GM19467 (cell line): ENCODE measurements around the gene PAM.
"Not testable (repeated sequence)": the region's sequence is repeated elsewhere in the genome, so short reads cannot be mapped to it uniquely, and the experiment has no call there.

Source experiments
- ATAC-seq: cut with Tn5 transposase; IDR thresholded peaks from one replicate; pipeline ENCODE4 v1.9.1; 2021; ENCODE audit warnings: mild to moderate bottlenecking, moderate library complexity; ENCODE audit not compliant: unreplicated experiment

PAM gene

DNA sequence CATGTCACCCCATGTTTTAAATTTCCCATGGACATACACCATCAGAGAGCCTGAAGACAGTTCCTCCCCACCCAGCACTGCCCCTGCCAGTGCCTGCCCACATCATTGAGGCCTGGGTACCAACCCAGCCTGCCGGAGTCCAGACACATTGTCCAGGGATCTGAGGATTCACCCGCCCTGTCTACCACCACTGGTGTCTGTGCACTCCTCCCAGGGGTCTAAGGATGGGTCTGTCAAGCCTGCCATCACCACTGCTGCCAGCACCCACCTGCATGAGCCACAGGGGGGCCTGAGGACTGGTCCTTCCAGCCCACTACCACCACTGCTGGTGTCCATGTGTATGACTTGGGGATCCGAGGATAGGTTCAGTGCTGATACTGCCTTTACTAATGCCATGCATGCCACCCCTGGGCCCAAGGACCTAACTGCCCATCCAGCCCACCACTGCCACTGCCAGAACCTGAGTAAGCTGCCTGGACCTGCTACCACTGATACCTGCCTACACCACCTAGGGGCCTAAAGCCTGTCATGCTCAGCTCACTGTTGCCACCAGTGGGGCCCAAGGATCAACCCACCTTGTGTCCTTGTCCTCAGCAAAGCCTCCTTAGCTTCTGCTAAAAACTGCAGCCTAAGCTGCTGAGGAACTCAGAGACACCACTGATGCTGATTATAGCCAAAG, 227.0 kb downstream of the PAM start:
- ATAC-seq, result no peak

DNA sequence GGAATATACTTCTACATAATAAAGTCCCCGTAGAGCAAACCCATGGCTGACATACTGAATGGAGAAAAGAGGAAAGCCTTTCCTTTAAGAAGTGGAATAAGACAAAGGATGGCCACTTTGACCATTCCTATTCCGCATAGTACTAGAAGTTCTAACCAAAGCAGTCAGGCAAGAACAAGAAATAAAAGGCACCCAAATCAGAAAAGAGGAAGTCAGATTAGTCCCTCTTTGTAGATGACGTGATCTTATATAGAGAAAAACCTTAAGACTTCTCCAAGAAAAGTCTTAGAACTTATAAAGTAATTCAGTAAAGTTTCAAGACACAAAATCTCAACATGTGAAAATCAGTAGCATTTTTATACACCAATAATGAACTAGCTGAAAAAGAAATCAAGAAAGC, 231.0 kb downstream of the PAM start:
- ATAC-seq, result no peak

DNA sequence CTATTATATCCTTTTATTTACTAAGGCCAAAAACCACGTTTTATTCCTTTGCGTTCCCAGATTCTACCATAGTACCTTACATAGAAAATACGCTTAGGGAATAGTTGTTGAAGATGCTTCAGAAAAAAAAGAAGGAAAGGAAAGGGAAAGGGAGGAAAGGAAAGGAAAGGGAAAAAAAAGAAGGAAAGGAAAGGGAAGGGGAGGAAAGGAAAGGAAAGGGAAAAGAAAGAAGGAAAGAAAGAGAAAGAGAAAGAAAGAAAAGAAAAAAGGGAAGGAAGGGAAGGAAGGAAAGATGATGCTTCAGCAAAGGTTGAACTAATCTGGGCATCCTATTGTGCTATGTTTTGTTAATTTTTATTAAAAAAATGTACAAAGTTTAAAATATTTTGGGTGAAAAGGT, 233.4 kb downstream of the PAM start:
- ATAC-seq, result no peak

DNA sequence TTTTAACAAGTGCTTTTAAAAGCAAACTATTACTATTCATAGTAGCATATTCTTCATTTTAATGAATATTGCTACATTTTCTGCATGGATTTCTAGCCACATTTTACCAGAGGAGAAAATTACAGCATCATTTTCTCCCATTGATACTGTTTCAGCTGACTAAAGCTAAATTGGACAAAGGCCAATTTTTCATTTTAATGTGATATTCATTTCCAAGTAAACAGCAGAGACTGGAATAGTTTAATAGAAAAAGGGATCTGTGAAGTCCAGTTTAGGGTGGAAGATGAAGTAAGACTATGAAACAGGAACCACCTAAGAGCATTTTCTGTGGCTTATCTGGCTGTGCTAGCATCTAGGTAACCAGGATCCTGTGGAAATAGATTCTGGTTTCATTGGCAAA, 236.7 kb downstream of the PAM start:
- ATAC-seq, result no peak

DNA sequence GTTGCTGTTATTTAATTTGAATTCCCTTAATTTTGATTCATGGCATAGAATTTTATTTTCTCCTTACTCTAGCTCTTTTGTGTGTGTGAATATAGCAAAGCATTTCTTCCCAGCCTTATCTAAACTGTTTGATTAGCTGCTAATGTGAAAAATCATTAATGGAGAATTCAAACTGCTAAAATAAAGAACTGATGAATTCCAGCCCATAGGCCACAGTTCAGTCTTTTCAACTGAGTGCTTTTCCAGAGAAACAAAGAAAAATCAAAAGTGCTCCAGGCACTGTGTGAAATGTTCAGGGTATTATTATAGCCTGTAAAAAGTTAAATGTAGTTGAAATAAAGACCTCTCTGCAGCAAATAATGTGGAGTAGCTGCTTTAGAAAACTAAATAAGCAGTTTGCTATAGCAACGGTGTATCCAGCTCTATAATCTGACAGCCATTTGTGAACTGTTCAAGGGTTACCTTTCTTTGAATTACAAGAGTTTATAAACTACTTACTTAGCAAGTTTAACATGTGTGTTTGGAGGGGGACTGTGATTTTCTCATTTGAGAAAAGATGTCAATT, 241.0 kb downstream of the PAM start:
- no peak for ATAC-seq

DNA sequence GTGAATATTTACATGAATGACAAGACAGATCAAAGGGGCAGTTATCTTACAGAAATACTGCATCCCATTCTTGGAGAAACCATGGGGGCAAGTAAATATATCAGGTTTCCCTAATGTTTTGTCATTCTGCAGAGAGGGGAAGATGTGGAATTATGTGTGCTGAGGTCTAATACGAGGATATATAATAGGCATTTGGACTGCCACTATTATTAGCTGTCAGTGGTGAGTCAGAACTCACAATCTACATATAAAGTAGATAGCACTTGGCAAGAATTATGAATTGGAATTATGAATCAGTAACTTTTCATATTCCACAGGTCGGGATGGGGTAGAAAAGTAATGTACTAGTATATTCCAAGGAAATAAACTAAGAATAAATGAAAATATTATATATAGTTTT, 243.1 kb downstream of the PAM start:
- no peak for ATAC-seq

DNA sequence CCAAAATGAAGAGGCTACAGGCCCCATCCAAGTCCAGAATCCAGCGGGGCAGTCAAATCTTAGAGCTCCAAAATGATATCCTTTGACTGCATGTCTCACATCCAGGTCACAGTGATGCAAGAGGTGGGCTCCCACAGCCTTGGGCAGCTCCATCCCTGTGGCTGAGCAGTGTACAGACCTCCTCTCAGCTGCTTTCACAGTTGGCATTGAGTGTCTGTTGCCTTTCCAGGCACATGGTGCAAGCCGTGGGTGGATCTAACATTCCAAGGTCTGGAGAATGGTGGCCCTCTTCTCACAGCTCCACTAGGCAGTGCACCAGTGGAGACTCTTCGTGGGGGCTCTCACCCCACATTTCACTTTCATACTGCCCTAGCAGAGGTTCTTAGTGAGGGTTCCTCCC, 244.1 kb downstream of the PAM start:
- no peak for ATAC-seq

DNA sequence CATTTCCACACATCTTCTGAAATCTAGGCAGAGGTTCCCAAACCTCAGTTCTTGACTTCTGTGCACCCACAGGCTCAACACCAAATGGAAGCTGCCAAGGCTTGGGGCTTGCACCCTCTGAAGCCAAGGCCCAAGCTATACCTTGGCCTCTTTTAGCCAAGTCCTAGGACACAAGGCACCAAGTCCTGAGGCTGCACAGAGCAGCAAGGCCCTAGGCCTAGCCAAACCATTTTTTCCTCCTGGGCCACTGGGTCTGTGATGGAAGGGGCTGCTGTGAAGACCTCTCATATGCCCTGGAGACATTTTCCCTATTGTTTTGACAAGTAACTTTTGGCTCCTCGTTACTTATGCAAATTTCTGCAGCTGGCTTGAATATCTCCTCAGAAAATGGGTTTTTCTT, 244.5 kb downstream of the PAM start:
- not testable (repeated sequence) for ATAC-seq

DNA sequence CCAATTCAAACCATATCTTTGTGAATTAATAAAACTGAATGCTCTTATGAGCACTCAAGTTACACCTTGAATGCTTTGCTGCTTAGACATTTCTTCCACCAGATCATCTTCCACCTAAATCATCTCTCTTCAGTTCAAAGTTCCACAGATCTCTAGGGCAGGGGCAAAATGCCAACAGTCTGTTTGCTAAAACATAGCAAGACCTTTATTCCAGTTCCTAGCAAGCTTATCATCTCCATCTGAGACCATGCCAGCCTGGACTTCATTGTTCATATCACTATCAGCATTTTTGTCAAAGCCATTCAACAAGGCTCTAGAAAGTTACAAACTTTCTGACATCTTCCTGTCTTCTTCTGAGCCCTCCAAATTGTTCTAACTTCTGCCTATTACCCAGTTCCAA, 245.0 kb downstream of the PAM start:
- ATAC-seq, result no peak

DNA sequence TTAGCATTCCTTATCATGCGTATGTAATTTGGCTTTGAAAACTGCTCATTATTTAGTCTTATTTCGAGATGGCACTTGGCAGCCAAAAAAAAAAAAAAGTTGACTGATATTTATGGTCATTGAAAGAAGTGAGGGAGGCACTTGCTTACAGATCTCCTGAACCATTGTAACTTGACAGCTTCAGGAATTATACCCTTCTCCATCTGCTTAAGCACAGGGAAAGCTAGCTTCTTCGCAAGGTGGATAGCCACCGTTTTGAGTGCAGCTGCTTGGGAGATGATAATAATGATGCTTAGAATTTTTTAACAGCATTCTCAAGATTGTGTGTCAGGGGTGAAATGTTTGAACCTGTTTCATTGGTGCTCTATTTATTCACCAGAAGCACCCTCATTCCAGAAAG, 248.8 kb downstream of the PAM start:
- ATAC-seq, result no peak

DNA sequence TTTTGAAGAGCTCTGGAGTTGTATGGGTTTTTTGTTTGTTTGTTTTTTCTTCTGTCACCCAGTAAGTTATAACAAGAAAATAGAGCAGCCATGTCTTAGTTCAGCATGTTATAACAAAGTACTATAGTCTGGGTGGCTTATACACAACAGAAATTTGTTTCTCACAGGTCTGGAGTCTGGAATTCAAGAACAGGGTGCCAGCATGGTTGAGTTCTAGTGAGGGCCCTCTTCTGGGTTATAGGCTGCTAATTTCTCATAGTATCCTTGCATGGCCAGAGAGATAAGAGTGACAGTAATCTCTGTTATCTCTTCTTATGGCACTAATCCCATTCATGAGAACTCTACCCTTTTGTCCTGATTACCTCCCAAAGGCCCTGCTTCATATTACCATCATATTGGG, 250.2 kb downstream of the PAM start:
- ATAC-seq, result no peak

DNA sequence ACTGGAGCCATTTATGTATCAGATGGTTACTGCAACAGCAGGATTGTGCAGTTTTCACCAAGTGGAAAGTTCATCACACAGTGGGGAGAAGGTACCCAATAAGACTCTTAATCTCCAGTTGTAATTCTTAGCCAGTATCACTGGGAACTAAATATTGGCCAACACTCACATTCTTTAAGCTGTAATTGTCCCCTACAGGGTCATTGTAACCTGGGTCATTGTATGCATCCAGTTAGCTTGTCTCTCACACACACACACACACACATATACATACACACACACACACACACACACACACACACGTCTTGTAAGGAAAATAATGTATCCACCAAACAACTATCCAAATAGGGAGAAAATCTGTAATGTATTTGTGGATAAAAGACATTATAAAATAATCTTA, 251.8 kb downstream of the PAM start:
- ATAC-seq, result no peak

DNA sequence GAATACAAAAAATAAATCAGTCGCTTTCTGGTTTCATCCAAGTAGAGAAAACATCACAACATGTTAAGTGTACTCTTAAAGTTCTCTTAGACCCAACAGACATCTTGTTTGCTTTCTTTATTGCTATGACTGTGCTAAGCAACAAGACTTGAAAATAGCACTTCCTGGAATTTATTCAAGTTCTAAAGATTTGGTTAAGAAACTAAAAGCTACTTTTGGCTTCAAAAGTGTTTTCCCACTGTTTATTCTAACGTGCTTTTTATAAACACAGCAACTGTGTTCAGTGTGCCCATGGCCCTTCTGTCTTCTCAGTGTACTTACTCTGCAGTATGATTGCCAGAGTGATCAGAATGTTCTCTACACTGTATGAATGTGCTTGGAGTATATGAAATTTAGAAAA, 255.1 kb downstream of the PAM start:
- no peak for ATAC-seq

DNA sequence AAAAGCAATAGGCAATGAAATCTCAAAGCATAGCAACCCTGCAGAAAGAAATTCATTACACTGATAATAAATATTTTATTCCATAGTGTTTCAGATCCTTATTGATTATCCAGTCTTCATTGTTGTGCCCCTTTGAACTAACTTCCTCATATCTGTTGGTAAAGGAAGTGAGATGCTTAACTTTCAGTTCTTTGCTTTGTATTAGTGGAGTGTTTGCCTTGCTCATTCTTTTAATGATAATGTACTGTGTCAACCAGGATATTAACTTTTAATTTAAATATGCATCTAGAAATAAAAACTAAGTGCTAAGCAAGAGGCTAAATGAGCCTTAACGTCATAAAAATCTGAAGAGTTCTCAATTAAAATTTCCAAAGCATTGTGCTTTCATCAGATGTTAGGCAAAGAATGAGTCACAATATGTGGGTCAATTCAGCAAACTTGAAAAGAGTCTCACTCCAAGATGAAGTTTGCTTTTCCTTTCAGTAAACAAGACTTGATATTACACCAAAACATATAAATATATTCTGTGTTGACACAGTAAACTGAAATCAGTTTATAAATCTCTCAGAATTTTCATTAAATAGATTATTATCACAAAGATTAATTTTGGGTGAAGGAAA, 258.9 kb downstream of the PAM start:
- no peak for ATAC-seq

DNA sequence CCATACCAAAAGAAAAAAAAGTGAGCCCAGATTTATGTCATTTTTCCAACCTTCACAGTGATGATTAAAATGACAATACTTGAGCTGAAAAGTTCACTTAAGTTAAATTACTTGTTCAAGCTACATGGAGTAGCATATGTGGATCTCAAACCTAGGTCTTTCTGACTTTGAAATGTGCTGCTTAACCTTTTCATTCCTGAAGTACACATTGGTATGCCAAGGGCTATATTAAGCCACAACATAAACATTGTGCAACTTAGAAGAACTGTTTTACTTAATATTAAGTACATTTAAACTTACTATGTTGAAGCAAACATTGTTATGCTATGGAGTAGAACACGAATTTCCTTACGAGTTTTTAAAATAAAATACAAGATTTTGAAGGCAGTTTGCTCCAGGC, 259.9 kb downstream of the PAM start:
- no peak for ATAC-seq

DNA sequence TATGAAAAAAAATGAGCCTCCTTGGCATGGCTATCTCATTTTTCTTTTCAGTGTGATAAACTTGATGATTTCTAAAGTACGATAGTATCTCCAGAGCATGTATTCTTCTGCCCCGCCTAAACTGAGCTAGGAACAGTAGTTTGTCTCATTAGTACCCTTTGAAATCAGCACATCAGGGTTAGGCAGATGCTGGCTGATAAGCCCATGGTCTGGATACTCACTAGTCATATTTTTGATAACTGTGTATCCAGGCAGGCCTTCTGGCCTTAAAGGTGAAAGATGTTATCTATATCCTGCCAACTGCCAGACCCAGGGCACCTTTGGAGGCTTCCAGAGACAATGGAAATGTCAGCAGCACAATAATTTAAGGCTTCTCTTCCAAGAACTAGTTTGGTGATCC, 261.1 kb downstream of the PAM start:
- ATAC-seq, result no peak

DNA sequence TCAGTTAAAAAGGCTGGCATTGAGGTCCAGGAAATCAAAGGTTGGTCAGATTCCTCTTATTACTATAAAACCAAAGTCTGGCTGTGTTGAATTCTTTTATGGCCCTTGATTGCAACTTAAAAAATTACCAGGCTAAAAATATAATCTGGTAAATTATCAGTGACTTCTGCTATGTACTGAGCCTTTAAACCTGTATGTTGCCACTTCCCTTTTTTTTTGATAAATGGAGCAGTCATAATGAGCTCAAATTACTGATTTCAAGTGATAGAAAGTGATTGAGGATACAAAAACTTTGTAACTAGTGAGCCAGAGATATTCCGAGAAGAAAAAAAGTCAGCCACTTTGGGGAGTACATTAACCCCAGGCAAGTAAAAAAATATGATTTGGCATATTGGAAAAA, 264.7 kb downstream of the PAM start:
- no peak for ATAC-seq

DNA sequence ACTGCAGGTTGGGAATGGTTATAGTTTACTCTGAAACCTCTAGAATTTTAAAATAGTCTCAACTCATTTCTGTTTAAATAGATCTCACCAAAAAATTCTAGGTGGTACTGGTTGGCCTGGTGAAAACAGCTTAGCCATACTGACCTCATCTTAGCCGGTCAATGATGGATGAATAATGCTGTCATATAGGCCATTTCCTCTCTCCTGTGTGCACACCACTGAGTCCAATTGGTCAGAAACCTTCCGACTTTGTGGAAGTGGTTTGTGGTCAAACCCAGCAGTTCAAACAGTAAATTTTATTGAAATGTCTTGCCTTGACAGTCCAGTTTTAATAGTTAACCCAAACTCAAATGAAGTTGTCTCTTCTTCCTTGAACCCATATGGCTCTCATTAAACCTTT, 266.2 kb downstream of the PAM start:
- peak; percentile 97 for ATAC-seq

DNA sequence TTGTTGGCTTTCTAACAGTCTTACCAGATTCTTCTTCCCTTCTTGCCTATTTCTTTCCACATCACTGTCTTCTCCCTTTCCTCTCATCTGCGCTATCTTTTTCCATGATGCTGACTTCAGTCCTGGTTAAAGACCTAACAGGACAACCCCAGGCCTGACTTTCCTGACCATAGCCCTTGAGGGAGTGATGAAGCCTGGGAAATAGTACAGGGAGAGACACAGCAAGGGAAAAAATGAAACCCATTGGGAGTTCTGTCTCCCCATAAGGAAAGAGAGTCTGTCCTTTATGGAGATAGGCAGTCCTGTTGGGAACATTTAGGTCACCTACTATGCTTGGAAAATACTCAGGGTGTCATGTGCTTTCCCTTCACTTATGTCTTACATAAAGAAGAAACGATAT, 272.2 kb downstream of the PAM start:
- ATAC-seq, result no peak

DNA sequence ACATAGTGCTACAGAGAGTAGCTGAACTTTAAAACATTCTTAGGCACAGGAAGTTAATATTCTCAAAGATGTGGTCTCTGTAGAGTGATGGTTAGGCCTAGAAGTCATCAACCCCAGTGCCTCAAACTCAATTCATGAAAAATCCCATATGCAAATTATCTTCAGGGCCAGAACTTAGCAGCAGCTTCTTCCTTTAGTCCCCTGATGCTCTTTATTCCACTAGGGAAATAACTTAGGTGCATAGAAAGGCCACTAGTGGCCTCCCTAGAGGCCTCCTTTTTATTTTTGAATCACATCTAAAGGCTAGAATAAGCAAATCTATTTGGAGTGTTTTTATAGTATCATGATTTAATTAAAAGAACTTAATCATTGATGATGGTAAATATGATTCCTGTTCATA, 276.5 kb downstream of the PAM start:
- no peak for ATAC-seq

DNA sequence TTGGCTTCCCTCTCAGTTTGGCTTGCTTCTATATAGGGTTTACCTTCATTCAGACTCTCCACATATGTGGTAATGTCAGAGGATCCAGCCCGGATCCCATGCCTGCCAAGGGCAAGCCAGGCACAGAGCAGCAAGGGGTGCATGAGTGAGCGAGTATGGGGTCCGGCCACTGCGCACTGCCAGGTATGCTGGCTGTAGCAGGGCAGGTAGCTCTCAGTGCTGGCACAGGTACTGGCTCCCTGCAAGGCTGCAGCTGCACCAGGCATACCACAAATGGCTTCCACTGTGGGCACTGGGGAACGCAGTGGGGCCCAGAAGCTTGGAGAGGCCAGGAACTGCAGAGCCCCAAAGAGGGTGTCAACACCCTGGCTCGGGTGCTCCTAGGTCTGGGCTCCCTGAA, 278.6 kb downstream of the PAM start:
- no peak for ATAC-seq

DNA sequence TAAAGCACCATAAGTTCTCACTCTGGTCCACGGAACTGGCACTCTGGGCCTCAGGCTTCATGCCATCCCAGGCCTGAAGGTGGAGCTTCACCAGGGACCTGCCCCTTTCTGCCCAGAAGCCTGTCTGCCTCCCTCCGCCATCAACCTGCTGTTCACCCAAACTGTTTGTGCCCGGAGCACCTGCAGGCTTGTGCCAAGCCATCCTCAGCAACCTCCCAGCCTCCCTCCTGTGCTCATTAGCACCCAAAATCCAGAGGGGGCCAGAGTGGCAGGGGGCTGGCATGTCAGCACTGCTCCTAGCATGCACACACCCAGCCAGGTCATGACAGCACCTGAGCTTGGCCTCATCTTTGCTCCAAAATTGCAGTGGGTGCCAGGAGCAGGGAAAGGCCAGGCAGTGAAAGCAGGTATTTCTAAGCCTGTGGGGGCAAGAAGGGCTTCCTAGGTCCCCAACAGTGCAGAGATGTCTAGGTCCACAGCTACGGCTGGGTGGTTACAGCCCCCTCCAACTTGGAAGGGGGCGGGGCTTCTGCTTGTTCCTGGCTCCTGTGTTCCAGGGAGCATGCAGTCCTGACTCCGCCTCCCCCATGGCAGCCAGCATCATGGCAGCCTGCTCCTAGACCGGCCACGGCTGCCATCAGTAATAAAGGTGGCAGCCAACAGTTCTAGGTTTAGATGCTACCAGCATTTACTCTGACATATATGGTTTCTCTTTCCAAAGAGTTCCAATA, 279.7 kb downstream of the PAM start:
- no peak for ATAC-seq
